Transverse colon (tissue), 4 donors: Measurements from ENCODE around the gene CCDC174. TPM values are rescaled to one million over a fixed set of nuclear protein-coding genes. Genes with fewer than 3 reads are reported as not detected.

Experiments
- DNase-seq: peaks from one replicate; pipeline ENCODE4 v3.0.0-alpha.2; 2019
- H3K27ac ChIP-seq, 4 donors: fragments of 200-600 bp; sonication (generic); 2 replicates each; pipeline ENCODE4 v1.5.1; 2016 to 2018; ENCODE audit warnings: inconsistent platforms in 4 of 4
- H3K27me3 ChIP-seq: fragments of 200-600 bp; sonication (generic); 2 replicates; pipeline ENCODE4 v1.5.1; 2017; ENCODE audit warnings: inconsistent platforms
- H3K36me3 ChIP-seq, 4 donors: fragments of 200-600 bp; sonication (generic); 2 replicates each; pipeline ENCODE4 v1.5.1; 2017 to 2019; ENCODE audit warnings: inconsistent platforms in 4 of 4
- H3K4me1 ChIP-seq, 4 donors: fragments of 200-600 bp; sonication (generic); 2 replicates each; pipeline ENCODE4 v1.5.1; 2017 to 2020; ENCODE audit warnings: inconsistent platforms in 4 of 4
- H3K4me3 ChIP-seq, 4 donors: fragments of 200-600 bp; sonication (generic); 1 replicate in 1 of 4; 2 replicates in 3 of 4; pipeline versions ENCODE4 v1.5.1 to v1.6.1; 2017 to 2019; ENCODE audit warnings: inconsistent platforms in 4 of 4
- H3K9me3 ChIP-seq, 2 donors: fragments of 200-600 bp; sonication (generic); 2 replicates each; pipeline ENCODE4 v1.5.1; 2017 to 2019; ENCODE audit warnings: inconsistent platforms in 2 of 2
- CTCF ChIP-seq, 5 experiments: fragments of 200-600 bp in 3 of 5; fragments of 450-650 bp in 2 of 5; sonication (generic) in 3 of 5; IDR thresholded peaks; 1 replicate in 2 of 5; 2 replicates in 3 of 5; pipeline ENCODE4 v1.5.1; 2016 to 2017; ENCODE audit warnings: antibody characterized with exemption in 5 of 5, inconsistent platforms in 3 of 5, mild to moderate bottlenecking in 2 of 5, moderate library complexity in 1 of 5
- EP300 ChIP-seq: sonication (generic); formaldehyde crosslinking; IDR thresholded peaks from one replicate; pipeline ENCODE4 v1.6.1; 2017; ENCODE audit warnings: antibody characterized with exemption, low read depth
- POLR2A ChIP-seq: fragments of 450-650 bp; IDR thresholded peaks from one replicate; pipeline ENCODE4 v1.6.1; 2016; ENCODE audit warnings: antibody characterized with exemption, mild to moderate bottlenecking, moderate library complexity
- POLR2AphosphoS5 ChIP-seq, 3 donors: sonication (generic); formaldehyde crosslinking; IDR thresholded peaks; one replicate each; pipeline ENCODE4 v1.6.1; 2016; ENCODE audit warnings: antibody characterized with exemption in 3 of 3
- whole genome bisulfite sequencing, 2 donors: methylation state at CpG; one replicate each; pipeline ENCODE4 v1.1.5; 2018; ENCODE audit warnings: low coverage in 1 of 2; 5-methylcytosine and 5-hydroxymethylcytosine counted together
- in situ Hi-C, 4 donors: fragments of 200-750 bp; cut with MboI; loops; one replicate each; pipeline versions ENCODE4 v1.15.0 to v1.15.1; 2017; ENCODE audit warnings: low sequenced_read_pairs in 3 of 4, low pct_ligation_motif_present in 1 of 4, low pct_unique_long_range_greater_than_20kb in 1 of 4
- intact Hi-C: fragments of 100-400 bp; cut with DNase I; formaldehyde crosslinking; loops from one replicate; pipeline ENCODE4 v1.15.1; 2023; ENCODE audit warnings: low total_unique reads
- total RNA-seq, 4 donors: library from RNA; depleted of rRNA; stranded (reverse); fragments of >200 nt; gene quantifications; one replicate each; pipeline ENCODE4 v1.1.0, GENCODE V29; 2016

Gene CCDC174
- total RNA-seq, 4 donors from 2014 or later: 29.2 to 84.8 (median 35.9) TPM

GRCh38 chr3:14685179-14685578, 33.6 kb downstream of the CCDC174 start:
- Histone ChIP-seq H3K4me3 (no peak overlapping the region), H3K9me3 (peaks cover 0 to 2% of the 10 kb centered on the region in 2 donors), H3K36me3 (no peaks in the 10 kb centered on the region), H3K27ac (no peak overlapping the region), H3K4me1 (no peaks in the 10 kb centered on the region), H3K27me3 (no peaks in the 10 kb centered on the region)
- DNase-seq: no peak
- 39 to 44% methylated on average over 4 of the region's 4 CpGs for WGBS, 2 donors
- intact Hi-C loops (no loop called here), in situ Hi-C loops (no loop called here)
- no peak for TF ChIP-seq EP300
- TF ChIP-seq CTCF (IDR thresholded peaks at IDR 0.05): no peak
- no peak for TF ChIP-seq POLR2AphosphoS5 (IDR thresholded peaks at IDR 0.05)
- no peak for TF ChIP-seq POLR2A

GRCh38 chr3:14687360-14687759, 35.8 kb downstream of the CCDC174 start:
- intact Hi-C loops: no loop called here
- Histone ChIP-seq H3K4me3 (no peak overlapping the region), H3K27me3 (no peaks in the 10 kb centered on the region), H3K9me3 (no peaks in the 10 kb centered on the region), H3K27ac (no peak overlapping the region), H3K36me3 (no peaks in the 10 kb centered on the region), H3K4me1 (no peaks in the 10 kb centered on the region)
- in situ Hi-C loops: no loop called here
- TF ChIP-seq POLR2A (no peak), POLR2AphosphoS5 (IDR thresholded peaks at IDR 0.05) (no peak), CTCF (IDR thresholded peaks at IDR 0.05) (no peak), EP300 (no peak)
- DNase-seq: no peak
- 68% methylated on average over 3 of the region's 3 CpGs; no CpG with 5 or more reads in 1 of the 2 donors for WGBS, 2 donors

- intact Hi-C loops (no loop called here), in situ Hi-C loops (no loop called here)
- WGBS, 2 donors: 47 to 72% methylated on average over 2 of the region's 2 CpGs
- H3K27me3 ChIP-seq: no peaks in the 10 kb centered on the region
- H3K27ac ChIP-seq: no peak overlapping the region
- TF ChIP-seq POLR2A: no peak
- TF ChIP-seq EP300: no peak
- no peak for TF ChIP-seq POLR2AphosphoS5 (IDR thresholded peaks at IDR 0.05)
- TF ChIP-seq CTCF (IDR thresholded peaks at IDR 0.05): no peak
- H3K9me3 ChIP-seq: no peaks in the 10 kb centered on the region
- no peak for DNase-seq
- no peaks in the 10 kb centered on the region for H3K4me1 ChIP-seq
- H3K36me3 ChIP-seq: no peaks in the 10 kb centered on the region
- no peak overlapping the region for H3K4me3 ChIP-seq
Observed at GRCh38 chr3:14688525-14688924, 37.0 kb downstream of the CCDC174 start.

GRCh38 chr3:14689247-14689980, 37.9 kb downstream of the CCDC174 start:
- Histone ChIP-seq H3K27me3 (no peaks in the 10 kb centered on the region), H3K9me3 (no peaks in the 10 kb centered on the region), H3K36me3 (no peaks in the 10 kb centered on the region), H3K27ac (no peak overlapping the region), H3K4me3 (no peak overlapping the region), H3K4me1 (no peaks in the 10 kb centered on the region)
- no peak for TF ChIP-seq CTCF (IDR thresholded peaks at IDR 0.05)
- no peak for TF ChIP-seq POLR2A
- no peak for TF ChIP-seq POLR2AphosphoS5 (IDR thresholded peaks at IDR 0.05)
- no peak for TF ChIP-seq EP300
- DNase-seq: no peak
- intact Hi-C loops (no loop called here), in situ Hi-C loops (no loop called here)
- WGBS, 2 donors: 61 to 71% methylated on average over 7 of the region's 7 CpGs
